ENCODE data around the gene SPPL2A.

GRCh38 chr15:50686469-50687301 is 78.8 kb downstream of the SPPL2A start, which contains the start of gene TRPM7:
- TF ChIP-seq, protein P1, sequence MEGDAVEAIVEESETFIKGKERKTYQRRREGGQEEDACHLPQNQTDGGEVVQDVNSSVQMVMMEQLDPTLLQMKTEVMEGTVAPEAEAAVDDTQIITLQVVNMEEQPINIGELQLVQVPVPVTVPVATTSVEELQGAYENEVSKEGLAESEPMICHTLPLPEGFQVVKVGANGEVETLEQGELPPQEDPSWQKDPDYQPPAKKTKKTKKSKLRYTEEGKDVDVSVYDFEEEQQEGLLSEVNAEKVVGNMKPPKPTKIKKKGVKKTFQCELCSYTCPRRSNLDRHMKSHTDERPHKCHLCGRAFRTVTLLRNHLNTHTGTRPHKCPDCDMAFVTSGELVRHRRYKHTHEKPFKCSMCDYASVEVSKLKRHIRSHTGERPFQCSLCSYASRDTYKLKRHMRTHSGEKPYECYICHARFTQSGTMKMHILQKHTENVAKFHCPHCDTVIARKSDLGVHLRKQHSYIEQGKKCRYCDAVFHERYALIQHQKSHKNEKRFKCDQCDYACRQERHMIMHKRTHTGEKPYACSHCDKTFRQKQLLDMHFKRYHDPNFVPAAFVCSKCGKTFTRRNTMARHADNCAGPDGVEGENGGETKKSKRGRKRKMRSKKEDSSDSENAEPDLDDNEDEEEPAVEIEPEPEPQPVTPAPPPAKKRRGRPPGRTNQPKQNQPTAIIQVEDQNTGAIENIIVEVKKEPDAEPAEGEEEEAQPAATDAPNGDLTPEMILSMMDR (optimal IDR thresholded peaks at IDR 0.05 in 1 of 3, IDR thresholded peaks at IDR 0.05 in 1 of 3, conservative IDR thresholded peaks at IDR 0.05 in 1 of 3; ENCODE audit: extremely low read depth in 1 of 3, insufficient read depth in 2 of 3, low read length in 3 of 3) = no peak
- no peak for TF ChIP-seq EZH2 (IDR thresholded peaks at IDR 0.05; ENCODE audit: low read length)

Data from keratinocyte (primary cell).